GM18909 (cell line): Measurements from ENCODE around the gene LDB2.

ENCODE experiments used
- ATAC-seq: cut with Tn5 transposase; IDR thresholded peaks from one replicate; pipeline ENCODE4 v1.9.1; 2021; ENCODE audit warnings: mild to moderate bottlenecking; ENCODE audit not compliant: unreplicated experiment, poor library complexity

Gene LDB2

GRCh38 chr4:16887887-16888286, 10.6 kb downstream of the LDB2 start:
- no peak for ATAC-seq

- ATAC-seq: no peak
Observed at GRCh38 chr4:16884673-16885460, 13.6 kb downstream of the LDB2 start.

- no peak for ATAC-seq
Observed at GRCh38 chr4:16883806-16884205, 14.6 kb downstream of the LDB2 start.

- ATAC-seq: no peak
Observed at GRCh38 chr4:16881151-16881884, 17.1 kb downstream of the LDB2 start.

- ATAC-seq: no peak
Observed at GRCh38 chr4:16875487-16875886, 23.0 kb downstream of the LDB2 start.

GRCh38 chr4:16869594-16870245, 28.7 kb downstream of the LDB2 start:
- ATAC-seq: no peak

GRCh38 chr4:16868674-16869073, 29.8 kb downstream of the LDB2 start:
- no peak for ATAC-seq

- no peak for ATAC-seq
Observed at GRCh38 chr4:16867827-16868226, 30.6 kb downstream of the LDB2 start.

- ATAC-seq: no peak
Observed at GRCh38 chr4:16866974-16867373, 31.5 kb downstream of the LDB2 start.

GRCh38 chr4:16865897-16866283, 32.6 kb downstream of the LDB2 start:
- no peak for ATAC-seq

GRCh38 chr4:16865209-16865896, 33.1 kb downstream of the LDB2 start:
- ATAC-seq: no peak

- no peak for ATAC-seq
Observed at GRCh38 chr4:16864199-16864598, 34.2 kb downstream of the LDB2 start.

GRCh38 chr4:16862697-16863096, 35.7 kb downstream of the LDB2 start:
- ATAC-seq: no peak

GRCh38 chr4:16860516-16860915, 37.9 kb downstream of the LDB2 start:
- ATAC-seq: no peak

- ATAC-seq: no peak
Observed at GRCh38 chr4:16859031-16859430, 39.4 kb downstream of the LDB2 start.

- no peak for ATAC-seq
Observed at GRCh38 chr4:16858275-16858752, 40.1 kb downstream of the LDB2 start.

GRCh38 chr4:16857425-16857824, 41.0 kb downstream of the LDB2 start:
- ATAC-seq: no peak

- ATAC-seq: no peak
Observed at GRCh38 chr4:16853640-16854039, 44.8 kb downstream of the LDB2 start.

- ATAC-seq: no peak
Observed at GRCh38 chr4:16852644-16853043, 45.8 kb downstream of the LDB2 start.

GRCh38 chr4:16852228-16852627, 46.2 kb downstream of the LDB2 start:
- no peak for ATAC-seq
